K562 (cell line): ENCODE results near the gene USF2. TPM values are rescaled to one million over a fixed set of nuclear protein-coding genes. Genes with fewer than 3 reads are reported as not detected.

Experiments used
- CLOCK ChIP-seq: fragments of 250-450 bp; sonication (Bioruptor Pico); IDR thresholded peaks from 2 replicates; pipeline ENCODE4 v1.4.0; 2020; ENCODE audit warnings: mild to moderate bottlenecking, moderate library complexity, borderline replicate concordance
- CREM ChIP-seq: IDR thresholded peaks from 2 replicates; pipeline ENCODE4 v1.6.1; 2014; ENCODE audit warnings: antibody characterized with exemption, low read depth
- FOXP1 ChIP-seq: sonication (generic); formaldehyde crosslinking; IDR thresholded peaks from 2 replicates; pipeline ENCODE4 v1.8.0; 2022; ENCODE audit warnings: mild to moderate bottlenecking, missing genetic modification reagents
- GATAD2B ChIP-seq: fragments of 450-650 bp; IDR thresholded peaks from 2 replicates; pipeline ENCODE4 v1.6.1; 2017; ENCODE audit warnings: mild to moderate bottlenecking, borderline replicate concordance
- PHF21A ChIP-seq: fragments of 450-650 bp; IDR thresholded peaks from 2 replicates; pipeline ENCODE4 v1.6.1; 2017; ENCODE audit warnings: low read depth, borderline replicate concordance
- PRDM10 ChIP-seq: fragments of 450-650 bp; IDR thresholded peaks from 2 replicates; pipeline ENCODE4 v1.6.1; 2018; ENCODE audit not compliant: partially characterized antibody
- PRPF4 ChIP-seq: fragments of 200-400 bp; formaldehyde crosslinking; IDR thresholded peaks from one replicate; pipeline ENCODE4 v1.6.1; 2017; ENCODE audit warnings: low read length, low read depth, mild to moderate bottlenecking; ENCODE audit not compliant: insufficient read depth, poor library complexity, severe bottlenecking
- RBBP5 ChIP-seq: fragments of 200-600 bp; sonication (generic); IDR thresholded peaks from 2 replicates; pipeline ENCODE4 v1.6.1; 2012; ENCODE audit warnings: borderline replicate concordance, mild to moderate bottlenecking, low read length, control low read depth, inconsistent platforms; ENCODE audit not compliant: insufficient read depth, poor library complexity, severe bottlenecking
- RBM34 ChIP-seq: fragments of 200-400 bp; formaldehyde crosslinking; IDR thresholded peaks from 2 replicates; pipeline ENCODE4 v1.6.1; 2018; ENCODE audit warnings: low read length, borderline replicate concordance; ENCODE audit not compliant: insufficient read depth
- SMARCC2 ChIP-seq: fragments of 450-650 bp; IDR thresholded peaks from 2 replicates; pipeline ENCODE4 v1.6.1; 2017; ENCODE audit warnings: antibody characterized with exemption, moderate library complexity, mild to moderate bottlenecking, low read depth
- SRSF7 ChIP-seq: fragments of 200-400 bp; formaldehyde crosslinking; optimal IDR thresholded peaks from 2 replicates; pipeline ENCODE3; 2017; ENCODE audit warnings: mild to moderate bottlenecking, low read depth, low read length
- SRSF9 ChIP-seq: fragments of 200-400 bp; formaldehyde crosslinking; IDR thresholded peaks from 2 replicates; pipeline ENCODE4 v1.6.1; 2017; ENCODE audit warnings: low read depth, low read length, borderline replicate concordance
- TAF7 ChIP-seq: fragments of 450-650 bp; IDR thresholded peaks from 2 replicates; pipeline ENCODE4 v1.6.1; 2016; ENCODE audit warnings: missing genetic modification characterization, missing compliant biosample characterization
- TCFL5 ChIP-seq: fragments of 250-450 bp; sonication (Bioruptor Pico); conservative IDR thresholded peaks from 2 replicates; pipeline ENCODE4 v1.6.1; 2021; ENCODE audit warnings: mild to moderate bottlenecking, moderate library complexity, matching md5 sums
- U2AF1 ChIP-seq: fragments of 200-400 bp; formaldehyde crosslinking; optimal IDR thresholded peaks from 2 replicates; pipeline ENCODE3; 2017; ENCODE audit warnings: mild to moderate bottlenecking, low read depth, low read length, moderate library complexity
- VEZF1 ChIP-seq: fragments of 200-800 bp; sonication (Bioruptor generic); IDR thresholded peaks from 2 replicates; pipeline ENCODE4 v1.6.1; 2017; ENCODE audit warnings: missing genetic modification characterization, missing compliant biosample characterization
- ZNF121 ChIP-seq: sonication (generic); formaldehyde crosslinking; conservative IDR thresholded peaks from 2 replicates; pipeline ENCODE4 v1.8.0; 2022; ENCODE audit warnings: missing genetic modification reagents
- ZNF830 ChIP-seq: fragments of 250-450 bp; sonication (Bioruptor Pico); IDR thresholded peaks from 2 replicates; pipeline ENCODE4 v1.5.0; 2021; ENCODE audit warnings: mild to moderate bottlenecking
- polyA plus RNA-seq, 8 experiments: library from polyadenylated mRNA; depleted of rRNA in 4 of 8; stranded (reverse) in 5 of 8; unstranded in 3 of 8; fragments of >200 nt; fragmentation: Nextera tagmentation in 2 of 8; fragmentation: Illumina TruSeq in 1 of 8; extraction: Ambion mirVana in 2 of 8; extraction: Trizol in 1 of 8; gene quantifications; 2 replicates each; pipeline versions ENCODE4 v1.2.1 to v1.2.3, GENCODE V29; 2011 to 2014; ENCODE audit warnings: inconsistent platforms in 1 of 8, missing spikeins in 1 of 8
- total RNA-seq, 7 experiments: library from RNA; depleted of rRNA in 6 of 7; stranded (reverse); fragments of >200 nt in 6 of 7; fragmentation: Illumina TruSeq in 2 of 7; extraction: Trizol in 2 of 7; gene quantifications; 2 replicates each; pipeline versions ENCODE4 v1.2.1 to v1.2.3, GENCODE V29; 2011 to 2021; ENCODE audit warnings: low replicate concordance in 1 of 7

The USF2 gene
- total and polyA plus RNA-seq, 9 of the 15 experiments (the other 6 are each of a cell fraction or from before 2014, with no cell fraction given): 0.27 to 93.7 (median 58.4) TPM

GRCh38 chr19:35317464-35318043, 48.8 kb downstream of the USF2 start (continued):
- no peak for TF ChIP-seq PRDM10
- no peak for TF ChIP-seq GATAD2B
- no peak for TF ChIP-seq RBBP5
- TF ChIP-seq ZNF121 (CRISPR knock-in tag): no peak
- no peak for TF ChIP-seq U2AF1
- TF ChIP-seq PHF21A: no peak
- TF ChIP-seq TCFL5 (CRISPR knock-in tag): no peak
- no peak for TF ChIP-seq CLOCK
- TF ChIP-seq TAF7 (tag): peak; percentile 56; the same call in 1 of the 2 replicates
- no peak for TF ChIP-seq FOXP1 (CRISPR knock-in tag)
- TF ChIP-seq CREM: no peak
- TF ChIP-seq SMARCC2: no peak
- TF ChIP-seq SRSF9: no peak
- no peak for TF ChIP-seq SRSF7
- TF ChIP-seq PRPF4: no peak
- no peak for TF ChIP-seq RBM34
- 0 out of 2 replicates have a peak, but pooled peaks have one; percentile 61 for TF ChIP-seq ZNF830 (CRISPR knock-in tag)
- TF ChIP-seq VEZF1 (CRISPR knock-in tag): 0 out of 2 replicates have a peak, but pooled peaks have one; percentile 23
